GM19467 (cell line): Measurements from ENCODE around the gene HSD17B8.

Experiments used
- ATAC-seq: cut with Tn5 transposase; IDR thresholded peaks from one replicate; pipeline ENCODE4 v1.9.1; 2021; ENCODE audit warnings: mild to moderate bottlenecking, moderate library complexity; ENCODE audit not compliant: unreplicated experiment

HSD17B8 gene

DNA sequence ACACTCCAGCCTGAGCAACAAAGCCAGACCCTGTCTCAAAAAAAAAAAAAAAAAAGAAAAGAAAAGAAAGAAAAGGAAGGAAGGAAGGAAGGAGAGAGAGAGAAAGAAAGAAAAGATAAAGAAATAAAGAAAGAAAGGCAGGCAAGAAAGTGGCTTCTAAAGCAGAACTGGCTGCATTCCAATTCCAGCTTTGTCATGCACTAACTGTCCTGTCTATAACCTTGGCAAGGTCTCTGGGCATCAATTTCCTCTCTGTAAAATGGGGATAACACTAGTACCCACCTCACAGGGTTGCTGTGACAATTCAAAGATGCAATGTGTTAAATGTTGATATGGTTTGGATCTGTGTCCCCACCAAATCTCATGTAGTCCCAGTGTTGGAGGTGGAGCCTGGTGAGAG is 31.9 kb downstream of the HSD17B8 start:
- no peak for ATAC-seq

- ATAC-seq = no peak
Observed at GRCh38 chr6:33236852-33237251, 32.4 kb downstream of the HSD17B8 start.

DNA sequence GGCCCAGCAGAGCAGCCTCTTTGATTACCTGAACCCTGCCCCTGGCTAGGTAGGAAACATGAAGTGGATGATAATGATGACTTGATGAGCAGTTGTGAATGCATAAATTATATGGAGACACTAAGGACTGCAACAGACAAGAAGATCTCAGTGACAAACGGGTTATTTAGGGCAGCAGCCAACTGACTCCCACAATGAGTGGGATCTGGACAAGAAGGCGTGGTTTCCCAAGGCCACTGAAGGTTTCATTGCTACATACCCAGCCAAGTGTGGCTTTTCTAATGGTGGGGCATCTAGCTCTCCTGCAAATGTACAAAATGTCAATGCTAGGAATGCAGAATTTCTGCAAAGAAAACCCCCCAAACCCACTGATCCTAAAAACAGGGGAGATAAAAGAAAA is 33.3 kb downstream of the HSD17B8 start:
- no peak for ATAC-seq

- ATAC-seq = no peak
Observed at GRCh38 chr6:33241968-33242367, 37.5 kb downstream of the HSD17B8 start.

DNA sequence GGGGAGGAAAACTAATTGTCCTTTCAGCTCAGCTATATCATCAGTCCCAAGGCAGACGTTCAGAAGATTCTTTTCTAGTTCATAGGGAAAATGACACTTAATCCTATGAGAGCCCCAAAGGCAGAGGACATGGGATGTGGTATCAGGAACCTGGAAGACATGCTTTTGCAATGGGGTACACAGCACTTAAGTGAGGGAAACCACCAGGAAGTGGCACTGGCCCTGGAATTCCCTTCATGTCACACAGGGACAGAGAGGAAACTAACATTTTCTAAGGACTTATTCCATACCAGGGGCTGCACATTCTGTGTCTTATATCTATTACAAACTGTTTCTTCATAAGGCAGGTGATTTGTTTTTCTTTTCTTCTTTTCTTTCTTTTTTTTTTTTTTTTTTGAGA is 39.0 kb downstream of the HSD17B8 start:
- no peak for ATAC-seq

- ATAC-seq = no peak
Observed at GRCh38 chr6:33247977-33248642, 43.7 kb downstream of the HSD17B8 start.

DNA sequence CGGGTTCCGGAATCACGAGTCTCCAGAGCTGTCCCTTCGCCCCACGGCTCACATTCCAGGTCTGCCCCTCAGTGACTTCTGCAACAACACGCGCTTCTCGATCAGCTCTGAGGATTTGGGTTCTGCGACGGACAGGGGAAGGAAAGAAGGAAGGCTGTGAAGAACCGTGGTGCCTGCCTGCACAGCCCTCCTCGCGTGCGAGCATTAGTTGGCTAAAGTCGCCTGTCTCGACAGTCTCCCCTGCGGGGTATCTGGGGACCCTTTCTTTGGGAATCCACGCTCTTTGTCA is 44.1 kb downstream of the HSD17B8 start:
- ATAC-seq = peak; percentile 0

DNA sequence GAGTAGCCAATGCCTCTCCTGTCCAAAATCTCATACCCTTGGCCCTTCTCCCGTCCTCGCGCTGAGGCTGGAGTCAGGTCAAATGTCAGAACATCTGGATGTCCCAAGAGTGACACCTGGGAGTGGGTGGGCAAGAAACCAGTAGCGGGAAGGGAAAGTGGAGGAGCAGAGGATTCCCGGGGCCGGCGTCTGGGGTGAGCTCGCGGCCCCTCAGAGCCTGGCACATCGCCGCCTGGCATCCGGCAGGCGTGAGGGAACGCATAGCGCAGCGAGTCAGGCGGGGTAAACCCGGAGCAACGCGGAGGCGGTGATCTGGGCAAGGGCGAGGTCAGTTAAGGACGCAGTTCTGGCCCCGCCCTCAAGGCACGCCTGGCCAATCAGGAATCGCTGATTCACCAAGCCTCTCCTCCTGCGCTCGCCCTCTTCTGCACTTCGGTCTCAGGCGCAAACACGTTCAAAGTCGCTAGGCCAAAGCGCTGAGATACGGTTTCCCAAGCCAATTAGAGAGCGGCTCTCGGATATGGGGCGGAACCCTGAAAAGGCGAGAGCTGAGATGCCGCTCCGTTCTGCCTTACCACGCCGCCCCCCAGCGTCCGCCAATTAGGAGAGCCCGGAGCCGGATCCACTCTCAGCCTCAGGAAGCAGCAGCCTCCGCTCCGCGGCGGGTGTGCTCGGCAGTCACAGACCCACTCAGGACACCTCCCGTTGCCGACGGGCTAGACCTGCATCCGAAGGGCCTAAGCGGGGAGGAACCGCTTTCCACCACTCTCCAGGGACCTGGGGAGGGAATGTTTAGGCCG is 44.7 kb downstream of the HSD17B8 start:
- ATAC-seq = peak; percentile 86

- no peak for ATAC-seq
Observed at GRCh38 chr6:33249732-33250630, 45.5 kb downstream of the HSD17B8 start.

GRCh38 chr6:33250731-33251130 is 46.3 kb downstream of the HSD17B8 start:
- ATAC-seq = no peak

DNA sequence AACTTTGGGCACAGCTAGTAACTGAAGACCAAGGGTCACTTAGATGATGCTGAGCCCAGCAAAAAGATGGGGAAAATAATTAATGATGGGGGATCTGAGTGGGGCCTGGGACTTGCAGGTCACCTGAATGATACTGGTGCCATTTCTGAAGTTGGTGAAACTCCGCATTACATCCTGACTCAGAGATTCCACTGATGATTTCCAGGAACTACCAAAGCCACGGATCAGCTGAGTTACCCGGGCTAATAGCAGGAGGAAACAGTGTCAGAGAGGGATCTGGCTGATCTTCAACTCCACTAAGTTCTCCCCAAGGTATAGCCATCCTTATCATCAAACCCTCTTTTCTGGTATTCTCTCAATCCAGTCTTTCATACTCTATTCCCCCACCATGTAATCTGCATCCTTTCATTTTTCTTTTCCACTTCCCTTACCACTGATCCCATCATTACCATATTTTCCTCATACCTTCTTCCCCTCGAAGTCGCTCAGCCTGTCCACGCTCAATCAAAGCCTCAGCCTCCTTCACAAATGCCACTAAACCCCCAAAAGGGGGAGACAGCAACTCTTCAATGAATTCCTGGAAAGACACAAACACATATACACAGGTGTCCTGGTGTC is 47.0 kb downstream of the HSD17B8 start:
- ATAC-seq = no peak

- no peak for ATAC-seq
Observed at GRCh38 chr6:33252759-33253158, 48.3 kb downstream of the HSD17B8 start.

- ATAC-seq = no peak
Observed at GRCh38 chr6:33254591-33254990, 50.1 kb downstream of the HSD17B8 start.
